ENCODE results near the gene TXLNB.

- TF ChIP-seq CTCF (tag by site-specific recombination; IDR thresholded peaks at IDR 0.05) (no peak), ZFP3 (tag by site-specific recombination; IDR thresholded peaks at IDR 0.05; ENCODE audit: low read depth) (no peak), ZBTB7A (tag by site-specific recombination; IDR thresholded peaks at IDR 0.05; ENCODE audit: low read depth) (no peak), TSHZ1 (tag by site-specific recombination; IDR thresholded peaks at IDR 0.05; ENCODE audit: borderline replicate concordance) (no peak), ZNF473 (tag by site-specific recombination; IDR thresholded peaks at IDR 0.05) (no peak), ZNF501 (tag by site-specific recombination; IDR thresholded peaks at IDR 0.05) (no peak), ZNF488 (tag by site-specific recombination; IDR thresholded peaks at IDR 0.05) (no peak)
- TF ChIP-seq, protein P1, sequence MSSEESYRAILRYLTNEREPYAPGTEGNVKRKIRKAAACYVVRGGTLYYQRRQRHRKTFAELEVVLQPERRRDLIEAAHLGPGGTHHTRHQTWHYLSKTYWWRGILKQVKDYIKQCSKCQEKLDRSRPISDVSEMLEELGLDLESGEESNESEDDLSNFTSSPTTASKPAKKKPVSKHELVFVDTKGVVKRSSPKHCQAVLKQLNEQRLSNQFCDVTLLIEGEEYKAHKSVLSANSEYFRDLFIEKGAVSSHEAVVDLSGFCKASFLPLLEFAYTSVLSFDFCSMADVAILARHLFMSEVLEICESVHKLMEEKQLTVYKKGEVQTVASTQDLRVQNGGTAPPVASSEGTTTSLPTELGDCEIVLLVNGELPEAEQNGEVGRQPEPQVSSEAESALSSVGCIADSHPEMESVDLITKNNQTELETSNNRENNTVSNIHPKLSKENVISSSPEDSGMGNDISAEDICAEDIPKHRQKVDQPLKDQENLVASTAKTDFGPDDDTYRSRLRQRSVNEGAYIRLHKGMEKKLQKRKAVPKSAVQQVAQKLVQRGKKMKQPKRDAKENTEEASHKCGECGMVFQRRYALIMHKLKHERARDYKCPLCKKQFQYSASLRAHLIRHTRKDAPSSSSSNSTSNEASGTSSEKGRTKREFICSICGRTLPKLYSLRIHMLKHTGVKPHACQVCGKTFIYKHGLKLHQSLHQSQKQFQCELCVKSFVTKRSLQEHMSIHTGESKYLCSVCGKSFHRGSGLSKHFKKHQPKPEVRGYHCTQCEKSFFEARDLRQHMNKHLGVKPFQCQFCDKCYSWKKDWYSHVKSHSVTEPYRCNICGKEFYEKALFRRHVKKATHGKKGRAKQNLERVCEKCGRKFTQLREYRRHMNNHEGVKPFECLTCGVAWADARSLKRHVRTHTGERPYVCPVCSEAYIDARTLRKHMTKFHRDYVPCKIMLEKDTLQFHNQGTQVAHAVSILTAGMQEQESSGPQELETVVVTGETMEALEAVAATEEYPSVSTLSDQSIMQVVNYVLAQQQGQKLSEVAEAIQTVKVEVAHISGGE (tag by site-specific recombination; conservative IDR thresholded peaks at IDR 0.05; ENCODE audit: low read depth): no peak
- TF ChIP-seq, protein P2, sequence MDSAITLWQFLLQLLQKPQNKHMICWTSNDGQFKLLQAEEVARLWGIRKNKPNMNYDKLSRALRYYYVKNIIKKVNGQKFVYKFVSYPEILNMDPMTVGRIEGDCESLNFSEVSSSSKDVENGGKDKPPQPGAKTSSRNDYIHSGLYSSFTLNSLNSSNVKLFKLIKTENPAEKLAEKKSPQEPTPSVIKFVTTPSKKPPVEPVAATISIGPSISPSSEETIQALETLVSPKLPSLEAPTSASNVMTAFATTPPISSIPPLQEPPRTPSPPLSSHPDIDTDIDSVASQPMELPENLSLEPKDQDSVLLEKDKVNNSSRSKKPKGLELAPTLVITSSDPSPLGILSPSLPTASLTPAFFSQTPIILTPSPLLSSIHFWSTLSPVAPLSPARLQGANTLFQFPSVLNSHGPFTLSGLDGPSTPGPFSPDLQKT (IDR thresholded peaks at IDR 0.05; ENCODE audit: borderline replicate concordance, low read depth, low read length): no peak
Observed at GRCh38 chr6:139330826-139331500, 39.2 kb upstream of the TXLNB start.

Data from HEK293 (cell line).